KMS-11 (cell line): ENCODE measurements around the gene SNX3.

Experiments used
- H2AFZ ChIP-seq: fragments of 200-600 bp; sonication (generic); 2 replicates; pipeline ENCODE4 v1.6.1; 2016; ENCODE audit warnings: antibody characterized with exemption, mixed run types, low read depth
- H3K27ac ChIP-seq: fragments of 200-600 bp; sonication (generic); 2 replicates; pipeline ENCODE4 v1.6.1; 2016; ENCODE audit warnings: mild to moderate bottlenecking, mixed run types
- H3K27me3 ChIP-seq: fragments of 200-600 bp; sonication (generic); 2 replicates; pipeline ENCODE4 v1.6.1; 2017; ENCODE audit warnings: mild to moderate bottlenecking, low read depth, mixed run types, moderate library complexity; ENCODE audit not compliant: insufficient read depth
- H3K36me3 ChIP-seq: fragments of 200-600 bp; sonication (generic); 2 replicates; pipeline ENCODE4 v1.6.1; 2017; ENCODE audit warnings: mild to moderate bottlenecking, mixed run types; ENCODE audit not compliant: insufficient read depth
- H3K4me1 ChIP-seq: fragments of 200-600 bp; sonication (generic); 2 replicates; pipeline ENCODE4 v1.6.1; 2016; ENCODE audit warnings: mild to moderate bottlenecking, low read depth, mixed run types; ENCODE audit not compliant: poor library complexity, severe bottlenecking
- H3K4me2 ChIP-seq: fragments of 200-600 bp; sonication (generic); 2 replicates; pipeline ENCODE4 v1.7.0; 2016; ENCODE audit warnings: mild to moderate bottlenecking, mixed run types
- H3K4me3 ChIP-seq: fragments of 200-600 bp; sonication (generic); IDR thresholded peaks from 2 replicates; pipeline ENCODE4 v1.6.1; 2017; ENCODE audit warnings: low read depth, low read length, mixed read lengths; ENCODE audit not compliant: insufficient read depth
- H3K79me2 ChIP-seq: fragments of 200-600 bp; sonication (generic); 2 replicates; pipeline ENCODE4 v1.6.1; 2016; ENCODE audit warnings: low read depth, mixed run types; ENCODE audit not compliant: insufficient read depth
- H3K9ac ChIP-seq: fragments of 200-600 bp; sonication (generic); 2 replicates; pipeline ENCODE4 v1.6.1; 2016; ENCODE audit warnings: mild to moderate bottlenecking, mixed run types
- H4K20me1 ChIP-seq: fragments of 200-600 bp; sonication (generic); 2 replicates; pipeline ENCODE4 v1.6.1; 2016; ENCODE audit warnings: mild to moderate bottlenecking, mixed run types; ENCODE audit not compliant: insufficient read depth
- CTCF ChIP-seq: fragments of 200-600 bp; sonication (generic); conservative IDR thresholded peaks from 2 replicates; pipeline ENCODE4 v1.6.1; 2017; ENCODE audit warnings: low read depth, mild to moderate bottlenecking, antibody characterized with exemption, low read length, moderate library complexity, mixed read lengths

The SNX3 gene

GRCh38 chr6:108238322-108238721 lies 22.5 kb downstream of the SNX3 start:
- Histone ChIP-seq H2AFZ (no peak overlapping the region), H3K4me2 (no peak overlapping the region), H3K9ac (no peak overlapping the region), H3K79me2 (no peaks in the 10 kb centered on the region), H3K4me1 (no peaks in the 10 kb centered on the region), H3K27me3 (no peaks in the 10 kb centered on the region), H3K4me3 (no peak overlapping the region), H4K20me1 (no peaks in the 10 kb centered on the region), H3K27ac (no peak overlapping the region), H3K36me3 (no peaks in the 10 kb centered on the region)
- TF ChIP-seq CTCF: no peak

GRCh38 chr6:108236791-108237190 lies 24.0 kb downstream of the SNX3 start:
- H3K27ac ChIP-seq: no peak overlapping the region
- no peak for TF ChIP-seq CTCF
- no peak overlapping the region for H3K4me3 ChIP-seq
- H3K4me1 ChIP-seq: no peaks in the 10 kb centered on the region
- no peaks in the 10 kb centered on the region for H3K36me3 ChIP-seq
- H4K20me1 ChIP-seq: no peaks in the 10 kb centered on the region
- no peak overlapping the region for H3K9ac ChIP-seq
- no peaks in the 10 kb centered on the region for H3K79me2 ChIP-seq
- no peak overlapping the region for H3K4me2 ChIP-seq
- H2AFZ ChIP-seq: no peak overlapping the region
- H3K27me3 ChIP-seq: no peaks in the 10 kb centered on the region

GRCh38 chr6:108235127-108235526 lies 25.7 kb downstream of the SNX3 start:
- no peak overlapping the region for H3K27ac ChIP-seq
- H3K79me2 ChIP-seq: no peaks in the 10 kb centered on the region
- H3K4me3 ChIP-seq: no peak overlapping the region
- H2AFZ ChIP-seq: no peak overlapping the region
- H3K4me2 ChIP-seq: no peak overlapping the region
- TF ChIP-seq CTCF: no peak
- H3K36me3 ChIP-seq: no peaks in the 10 kb centered on the region
- H4K20me1 ChIP-seq: no peaks in the 10 kb centered on the region
- no peaks in the 10 kb centered on the region for H3K4me1 ChIP-seq
- no peak overlapping the region for H3K9ac ChIP-seq
- no peaks in the 10 kb centered on the region for H3K27me3 ChIP-seq

GRCh38 chr6:108228416-108228815 lies 32.4 kb downstream of the SNX3 start:
- no peak for TF ChIP-seq CTCF
- no peak overlapping the region for H3K4me2 ChIP-seq
- no peaks in the 10 kb centered on the region for H3K4me1 ChIP-seq
- no peak overlapping the region for H3K9ac ChIP-seq
- no peaks in the 10 kb centered on the region for H3K36me3 ChIP-seq
- no peak overlapping the region for H2AFZ ChIP-seq
- H3K4me3 ChIP-seq: no peak overlapping the region
- H3K79me2 ChIP-seq: no peaks in the 10 kb centered on the region
- no peaks in the 10 kb centered on the region for H4K20me1 ChIP-seq
- no peaks in the 10 kb centered on the region for H3K27me3 ChIP-seq
- no peak overlapping the region for H3K27ac ChIP-seq

GRCh38 chr6:108227290-108227689 lies 33.5 kb downstream of the SNX3 start:
- Histone ChIP-seq H3K79me2 (no peaks in the 10 kb centered on the region), H3K9ac (no peak overlapping the region), H3K27me3 (no peaks in the 10 kb centered on the region), H2AFZ (no peak overlapping the region), H3K4me1 (no peaks in the 10 kb centered on the region), H3K27ac (no peak overlapping the region), H3K4me2 (no peak overlapping the region), H4K20me1 (no peaks in the 10 kb centered on the region), H3K36me3 (no peaks in the 10 kb centered on the region), H3K4me3 (no peak overlapping the region)
- TF ChIP-seq CTCF: no peak
